HG02852 (cell line): Measurements from ENCODE around the gene NDUFV1.
"Not testable (repeated sequence)": the region's sequence is repeated elsewhere in the genome, so short reads cannot be mapped to it uniquely, and the experiment has no call there.

Source experiments
- ATAC-seq: cut with Tn5 transposase; IDR thresholded peaks from one replicate; pipeline ENCODE4 v1.9.1; 2021; ENCODE audit warnings: mild to moderate bottlenecking, moderate library complexity; ENCODE audit not compliant: unreplicated experiment

The NDUFV1 gene

DNA sequence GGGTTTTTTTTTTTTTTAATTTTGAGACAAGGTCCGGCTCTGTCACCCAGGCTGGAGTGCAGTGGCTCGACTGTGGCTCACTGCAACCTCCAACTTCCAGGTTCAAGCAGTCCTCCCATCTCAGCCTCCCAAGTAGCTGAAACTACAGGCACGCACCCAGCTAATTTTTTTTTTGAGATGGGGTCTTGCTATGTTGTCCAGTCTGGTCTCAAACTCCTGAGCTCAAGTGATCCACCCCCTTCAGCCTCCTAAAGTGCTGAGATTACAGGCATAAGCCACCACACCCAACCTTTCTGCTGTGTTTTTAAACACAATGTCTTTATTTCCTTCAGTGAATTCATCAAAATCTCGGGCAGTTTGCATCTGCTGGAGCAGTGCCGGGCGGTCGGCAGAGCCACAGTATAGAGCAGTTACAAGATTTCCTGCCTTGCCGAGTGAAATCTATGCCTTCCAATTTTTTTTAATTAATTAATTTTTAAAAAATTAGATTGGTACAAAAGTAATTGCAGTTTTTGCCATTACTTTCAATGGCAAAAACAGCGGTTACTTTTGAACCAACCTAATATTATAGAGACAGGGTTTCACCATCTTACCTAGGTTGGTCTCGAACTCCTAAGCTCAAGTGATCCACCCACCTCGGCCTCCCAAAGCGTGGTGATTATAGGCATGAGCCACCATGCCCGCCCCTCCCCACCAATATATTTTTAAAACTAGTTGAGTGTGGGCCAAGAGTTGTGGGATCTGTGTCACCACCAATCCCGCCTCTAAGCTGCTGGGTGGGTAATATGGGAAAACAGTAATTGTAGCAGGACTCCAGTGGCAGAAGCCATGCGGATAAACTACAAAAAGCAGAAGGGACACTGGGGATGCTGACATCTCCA is 46.5 kb downstream of the NDUFV1 start:
- ATAC-seq: no peak

DNA sequence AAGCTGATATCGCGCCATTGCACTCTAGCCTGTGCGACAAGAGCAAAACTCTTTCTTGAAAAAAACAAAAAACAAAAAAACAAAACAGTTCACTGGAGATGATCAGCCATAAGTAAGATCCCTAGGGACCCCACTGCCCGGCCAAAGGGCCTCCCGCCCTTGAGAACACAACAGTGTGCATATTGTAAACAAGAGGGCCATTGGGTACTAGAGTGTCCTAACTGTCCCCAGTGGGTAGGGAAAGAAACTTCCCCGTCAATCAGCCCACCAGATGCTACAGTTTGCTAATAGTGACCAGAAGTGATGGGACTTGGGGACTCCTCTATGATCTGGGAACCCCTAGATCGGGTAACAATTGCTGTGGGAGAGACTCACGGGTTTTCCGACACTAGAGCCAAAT is 47.5 kb downstream of the NDUFV1 start:
- no peak for ATAC-seq

DNA sequence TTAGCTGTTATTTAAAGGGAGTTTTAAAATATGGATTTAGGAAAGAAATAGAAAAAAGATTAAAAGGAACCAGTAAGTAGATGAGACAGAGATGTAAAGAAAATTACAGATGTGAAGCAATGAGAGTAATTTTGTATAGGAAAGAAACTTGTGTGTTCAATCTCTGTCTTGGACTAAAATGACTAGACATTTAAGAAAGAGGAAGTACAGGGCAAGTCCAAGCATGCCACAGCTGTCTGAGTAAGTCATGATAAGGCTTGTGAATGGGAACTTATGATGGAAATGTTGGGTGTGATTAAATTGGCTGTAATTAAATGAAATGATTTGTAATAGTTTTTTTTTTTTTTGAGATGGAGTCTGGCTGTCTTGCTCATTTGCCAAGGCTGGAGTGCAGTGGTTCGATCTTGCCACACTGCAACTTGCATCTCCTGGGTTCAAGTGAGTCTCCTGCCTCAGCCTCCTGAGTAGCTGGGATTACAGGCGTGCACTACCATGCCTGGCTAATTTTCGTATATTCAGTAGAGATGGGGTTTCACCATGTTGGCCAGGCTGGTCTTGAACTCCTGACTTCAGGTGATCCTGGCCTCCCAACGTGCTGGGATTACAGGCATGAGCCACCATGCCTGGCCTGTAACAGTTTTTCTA is 49.7 kb downstream of the NDUFV1 start:
- no peak for ATAC-seq

DNA sequence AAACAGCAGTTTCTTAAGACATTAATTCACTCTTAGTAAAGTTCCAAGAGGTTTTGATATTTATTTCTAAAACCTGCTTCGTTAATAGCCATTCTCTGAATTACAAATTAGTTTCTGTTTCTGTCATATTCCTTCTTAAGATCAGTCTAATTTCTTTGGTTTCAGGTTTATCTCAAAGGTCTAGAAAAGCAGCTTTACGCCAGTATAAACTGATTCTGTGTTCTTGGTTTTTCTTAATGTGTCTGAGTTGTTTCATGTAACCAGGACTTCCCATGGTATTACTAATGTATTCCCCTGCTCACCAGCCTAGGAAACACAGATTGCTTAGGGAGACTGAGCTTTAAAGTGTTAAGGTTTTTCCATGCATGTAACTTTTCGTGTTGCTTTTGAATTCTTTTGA is 50.6 kb downstream of the NDUFV1 start:
- no peak for ATAC-seq

DNA sequence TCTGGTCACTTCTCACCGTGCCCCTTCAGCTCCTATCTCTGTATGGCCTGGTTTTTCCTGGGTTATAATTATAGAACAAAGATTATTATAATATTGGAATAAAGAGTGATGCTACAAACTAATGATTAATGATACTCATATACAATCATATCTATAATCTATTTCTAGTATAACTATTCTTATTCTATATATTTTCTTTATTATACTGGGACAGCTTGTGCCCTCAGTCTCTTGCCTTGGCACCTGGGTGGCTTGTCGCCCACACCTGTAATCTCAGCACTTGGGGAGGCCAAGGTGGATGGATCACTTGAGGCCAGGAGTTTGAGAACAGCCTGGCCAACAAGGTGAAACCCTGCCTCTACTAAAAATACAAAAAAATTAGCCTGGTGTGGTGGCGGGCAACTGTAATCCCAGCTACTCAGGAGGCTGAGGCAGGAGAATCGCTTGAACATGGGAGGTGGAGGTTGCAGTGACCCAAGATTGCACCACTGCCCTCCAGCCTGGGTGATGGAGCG is 53.0 kb downstream of the NDUFV1 start:
- ATAC-seq: not testable (repeated sequence)

DNA sequence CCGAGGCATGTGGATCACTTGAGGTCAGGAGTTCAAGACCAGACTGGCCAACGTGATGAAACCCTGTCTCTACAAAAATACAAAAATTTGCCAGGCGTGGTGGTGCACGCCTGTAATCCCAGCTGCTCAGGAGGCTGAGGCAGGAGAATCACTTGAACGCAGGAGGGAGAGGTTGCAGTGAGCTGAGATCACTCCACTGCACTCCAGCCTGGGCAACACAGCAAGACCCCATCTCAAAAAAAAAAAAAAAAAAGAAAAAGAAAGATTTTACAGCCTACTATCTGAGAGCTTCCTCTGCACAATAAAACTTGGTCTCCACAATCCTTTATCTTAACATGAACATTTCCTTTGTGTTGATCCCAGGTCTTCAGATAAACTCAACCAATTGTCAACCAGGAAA is 54.0 kb downstream of the NDUFV1 start:
- ATAC-seq: not testable (repeated sequence)
